GM12872 (cell line): ENCODE measurements around the gene ABCA7.

Experiments used
- TF ChIP-seq, protein P1 (sequence below): IDR thresholded peaks from 3 replicates; pipeline ENCODE4 v1.5.1; 2011; ENCODE audit warnings: low read depth, mild to moderate bottlenecking, low read length, moderate library complexity; ENCODE audit not compliant: insufficient read depth

Gene ABCA7

DNA sequence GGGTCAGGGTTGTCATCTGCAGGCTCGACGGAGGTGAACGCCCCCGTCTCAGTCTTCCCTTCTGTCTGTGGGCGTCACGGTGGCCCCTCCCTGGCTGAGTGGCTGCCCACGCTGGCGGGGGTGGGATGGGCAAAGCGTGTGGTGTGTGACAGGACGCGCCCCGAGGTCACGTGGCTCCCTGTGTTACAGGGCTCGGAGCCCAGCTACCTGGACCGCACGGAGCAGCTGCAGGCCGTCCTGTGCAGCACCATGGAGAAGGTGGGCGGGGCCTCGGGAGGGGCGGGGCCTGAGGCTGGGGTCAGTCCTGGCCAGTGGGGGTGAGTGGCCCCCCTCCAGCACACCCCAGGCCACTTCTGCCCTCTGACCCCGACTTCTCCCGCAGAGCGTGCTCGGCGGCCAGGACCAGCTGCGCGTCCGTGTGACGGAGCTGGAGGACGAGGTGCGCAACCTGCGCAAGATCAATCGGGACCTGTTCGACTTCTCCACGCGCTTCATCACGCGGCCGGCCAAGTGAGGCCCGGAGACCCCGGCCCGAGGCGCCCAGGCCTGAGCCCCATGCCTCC, 46.0 kb upstream of the ABCA7 start:
- TF ChIP-seq, protein P1, sequence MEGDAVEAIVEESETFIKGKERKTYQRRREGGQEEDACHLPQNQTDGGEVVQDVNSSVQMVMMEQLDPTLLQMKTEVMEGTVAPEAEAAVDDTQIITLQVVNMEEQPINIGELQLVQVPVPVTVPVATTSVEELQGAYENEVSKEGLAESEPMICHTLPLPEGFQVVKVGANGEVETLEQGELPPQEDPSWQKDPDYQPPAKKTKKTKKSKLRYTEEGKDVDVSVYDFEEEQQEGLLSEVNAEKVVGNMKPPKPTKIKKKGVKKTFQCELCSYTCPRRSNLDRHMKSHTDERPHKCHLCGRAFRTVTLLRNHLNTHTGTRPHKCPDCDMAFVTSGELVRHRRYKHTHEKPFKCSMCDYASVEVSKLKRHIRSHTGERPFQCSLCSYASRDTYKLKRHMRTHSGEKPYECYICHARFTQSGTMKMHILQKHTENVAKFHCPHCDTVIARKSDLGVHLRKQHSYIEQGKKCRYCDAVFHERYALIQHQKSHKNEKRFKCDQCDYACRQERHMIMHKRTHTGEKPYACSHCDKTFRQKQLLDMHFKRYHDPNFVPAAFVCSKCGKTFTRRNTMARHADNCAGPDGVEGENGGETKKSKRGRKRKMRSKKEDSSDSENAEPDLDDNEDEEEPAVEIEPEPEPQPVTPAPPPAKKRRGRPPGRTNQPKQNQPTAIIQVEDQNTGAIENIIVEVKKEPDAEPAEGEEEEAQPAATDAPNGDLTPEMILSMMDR, result no peak

DNA sequence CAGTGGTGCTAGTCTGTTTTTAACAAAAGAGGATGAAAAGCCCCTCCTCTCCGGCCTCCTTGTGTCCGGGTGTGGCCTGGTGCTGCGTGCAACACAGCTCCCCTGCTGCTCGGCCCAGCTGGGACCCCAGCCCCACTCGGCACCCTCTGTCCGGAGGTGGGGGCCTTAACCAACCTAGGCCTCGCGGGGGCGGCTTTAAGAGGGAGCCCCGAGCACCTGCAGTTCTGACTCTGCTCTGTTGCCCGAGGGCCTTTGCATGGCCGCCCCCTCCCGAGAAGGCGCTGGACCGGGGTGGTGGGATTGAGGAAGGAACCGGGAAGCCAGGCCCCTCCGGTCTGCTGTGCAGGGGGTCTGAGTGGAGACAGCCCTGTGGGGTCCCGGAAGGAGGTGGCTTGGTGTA, 45.4 kb upstream of the ABCA7 start:
- TF ChIP-seq, protein P1, result no peak

DNA sequence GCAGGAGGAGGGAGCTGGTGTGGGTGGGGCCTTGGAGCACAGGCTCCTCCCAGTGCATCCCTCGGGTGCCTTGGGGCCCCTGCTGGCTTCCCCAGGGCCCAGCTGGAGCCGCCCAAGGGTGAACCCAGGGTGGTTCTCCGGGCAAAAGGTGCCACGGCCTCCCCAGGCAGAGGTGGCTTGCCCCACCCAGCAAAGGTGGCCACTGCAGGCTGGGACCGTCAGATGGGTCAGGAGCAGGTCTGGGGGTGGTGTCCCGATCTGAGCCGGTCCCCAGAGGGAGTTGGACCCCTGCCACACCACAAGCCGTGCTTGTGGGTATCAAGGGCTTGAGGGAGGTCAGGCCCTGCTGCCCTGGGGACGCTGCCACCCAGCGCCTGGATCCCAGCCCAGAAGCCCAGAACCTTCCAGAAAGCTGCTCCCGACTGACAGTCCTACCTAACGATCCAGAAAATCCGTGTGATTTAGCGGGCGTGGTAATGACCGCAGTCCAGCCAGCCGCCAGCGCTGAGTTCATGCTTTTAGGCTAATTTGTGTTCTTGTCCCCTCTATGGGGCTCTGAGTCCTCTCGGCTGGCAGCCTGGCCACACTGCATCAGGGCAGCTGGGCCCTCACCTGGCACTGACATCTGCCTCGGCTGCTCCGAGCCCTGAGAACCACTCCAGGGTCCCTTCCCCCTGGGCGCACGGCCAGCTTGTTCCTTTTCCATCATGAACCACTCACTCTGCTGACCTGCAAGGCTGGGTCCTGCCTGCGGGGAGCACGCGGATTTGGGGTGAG, 44.7 kb upstream of the ABCA7 start:
- TF ChIP-seq, protein P1, result no peak

DNA sequence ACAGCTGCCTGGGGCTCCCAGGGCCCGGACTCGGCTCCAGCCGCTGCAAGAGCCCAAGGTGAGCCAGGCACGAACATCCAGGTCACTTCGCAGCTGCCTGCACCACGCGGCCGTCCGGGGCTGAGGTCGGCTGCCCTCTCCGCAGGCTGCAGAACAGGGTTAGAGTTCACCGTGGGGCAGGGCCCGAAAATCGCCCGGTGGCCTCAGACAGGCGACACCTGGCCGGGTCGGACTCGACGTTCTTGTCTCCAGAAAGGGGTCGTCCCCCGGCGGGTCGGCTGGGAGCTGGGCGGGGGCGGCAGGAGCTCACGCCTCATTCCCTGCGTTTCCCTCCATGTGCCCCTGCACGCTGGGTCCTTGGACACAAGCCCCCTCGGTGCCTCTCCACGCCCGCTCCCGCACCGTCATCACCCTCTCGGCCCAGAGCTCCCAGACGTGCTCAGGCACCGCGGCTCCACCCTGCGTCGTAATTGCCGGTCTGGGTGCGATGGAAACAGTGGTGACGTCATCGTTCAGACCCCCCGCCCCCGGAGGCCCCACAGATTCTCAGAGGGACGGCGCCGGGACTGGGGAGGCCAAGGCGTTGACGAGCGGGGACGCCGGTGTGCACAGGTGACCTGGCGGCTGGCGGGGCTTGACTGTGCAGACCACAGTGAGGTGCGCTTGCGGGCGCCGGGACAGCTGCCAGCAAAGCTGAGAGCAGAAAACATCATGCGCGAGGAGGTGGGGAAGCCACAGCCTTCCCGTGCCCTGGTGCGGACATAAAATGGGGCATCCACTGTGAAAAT, 43.7 kb upstream of the ABCA7 start:
- TF ChIP-seq, protein P1, result no peak

DNA sequence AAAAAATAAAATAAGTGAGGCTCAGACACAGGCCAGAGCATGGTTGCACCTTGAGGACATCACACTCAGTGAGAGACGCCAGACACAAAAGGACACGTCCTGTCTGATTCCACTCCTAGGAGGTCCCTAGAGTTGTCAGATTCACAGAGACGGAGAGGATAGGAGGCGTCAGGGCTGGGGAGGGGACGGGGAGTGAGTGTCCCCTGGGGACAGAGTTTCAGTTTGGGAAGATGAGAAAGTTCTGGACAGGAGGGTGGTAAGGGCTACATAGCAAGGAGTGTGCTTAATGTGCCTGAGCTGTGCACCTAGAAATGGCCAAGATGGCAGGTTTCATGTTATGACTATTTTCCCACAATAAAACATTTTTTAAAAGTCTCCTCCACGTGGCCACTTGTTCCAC, 41.8 kb upstream of the ABCA7 start:
- TF ChIP-seq, protein P1, result no peak

DNA sequence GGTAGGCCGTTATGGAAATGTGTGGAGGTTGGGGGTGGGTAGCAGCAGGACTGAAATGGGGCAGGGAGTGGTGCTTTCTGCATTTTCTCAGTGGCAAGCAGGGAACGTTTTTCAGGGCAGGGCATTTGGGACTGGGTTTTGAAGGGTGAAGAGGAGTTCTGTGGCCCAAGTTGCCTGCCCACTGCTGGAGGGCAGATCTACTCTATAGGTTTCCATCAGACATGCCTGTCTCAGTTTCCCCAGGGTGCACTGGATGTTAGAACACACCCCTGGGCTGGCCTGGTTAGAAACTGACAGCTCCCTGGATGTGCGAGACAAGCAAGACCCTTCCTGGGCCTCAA, 40.6 kb upstream of the ABCA7 start:
- TF ChIP-seq, protein P1, result no peak

DNA sequence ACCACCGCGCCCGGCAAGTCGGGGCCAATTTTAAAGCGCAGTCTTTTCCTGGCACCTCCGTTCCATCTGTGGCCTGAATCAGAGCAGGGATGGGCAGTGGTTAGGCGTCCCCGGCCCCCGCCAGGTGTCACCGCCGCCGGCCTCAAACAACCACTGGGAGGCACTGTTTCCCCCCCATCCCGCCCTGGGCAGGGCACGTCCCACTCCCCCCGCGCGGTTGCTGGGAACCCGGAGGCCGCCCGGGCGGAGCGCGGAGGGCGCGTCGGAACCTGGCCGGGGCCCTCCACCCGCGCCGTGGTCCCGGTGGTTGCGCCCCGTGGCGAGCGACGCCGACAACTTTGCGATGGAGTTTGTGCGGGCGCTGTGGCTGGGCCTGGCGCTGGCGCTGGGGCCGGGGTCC, 39.8 kb upstream of the ABCA7 start, which contains the start of gene GRIN3B:
TSS of gene GRIN3B (plus strand) at position 325 of the 400 bp plus-strand sequence. CDS start at position 344, 19 bp downstream.
- TF ChIP-seq, protein P1, result peak; percentile 61
